Measurements from ENCODE around the gene SWI5. TPM values are rescaled to one million over a fixed set of nuclear protein-coding genes. Genes with fewer than 3 reads are reported as not detected.
"Not testable (repeated sequence)": the region's sequence is repeated elsewhere in the genome, so short reads cannot be mapped to it uniquely, and the experiment has no call there.

SWI5 gene
- 10 to 100 TPM; 29.0 to 37.1 (median 34.5) TPM for polyA plus RNA-seq (ENCODE audit: insufficient read depth in 1 of 5, insufficient read length in 5 of 5, low replicate concordance in 1 of 5)
- long read RNA-seq, donor 1, transcript SWI5-203 (5 exons, 763 nt): major isoform, 20 of 61 reads
- long read RNA-seq, donor 1, partial matches to known transcripts: 12 of 61 reads
- long read RNA-seq, donor 1, other reads (novel, unspliced or antisense): 23 of 61 reads
- long read RNA-seq, donor 2, transcript SWI5-203 (5 exons, 763 nt): major isoform, 8 of 10 reads
- long read RNA-seq, donor 2, partial matches to known transcripts: 0 of 10 reads
- long read RNA-seq, donor 2, other reads (novel, unspliced or antisense): 0 of 10 reads
- long read RNA-seq, donor 3, transcript SWI5-203 (5 exons, 763 nt): major isoform, 17 of 27 reads
- long read RNA-seq, donor 3, partial matches to known transcripts: 6 of 27 reads
- long read RNA-seq, donor 3, other reads (novel, unspliced or antisense): 0 of 27 reads
- long read RNA-seq, donor 4, transcript SWI5-203 (5 exons, 763 nt): major isoform, 7 of 40 reads
- long read RNA-seq, donor 4, partial matches to known transcripts: 29 of 40 reads
- long read RNA-seq, donor 4, other reads (novel, unspliced or antisense): 0 of 40 reads
- long read RNA-seq, donor 5, transcript SWI5-203 (5 exons, 763 nt): major isoform, 15 of 20 reads
- long read RNA-seq, donor 5, transcript SWI5-201 (5 exons, 980 nt): minor isoform, 5 of 20 reads
- long read RNA-seq, donor 5, partial matches to known transcripts: 0 of 20 reads
- long read RNA-seq, donor 5, other reads (novel, unspliced or antisense): 0 of 20 reads
- long read RNA-seq, donor 6, transcript SWI5-203 (5 exons, 763 nt): major isoform, 14 of 46 reads
- long read RNA-seq, donor 6, partial matches to known transcripts: 27 of 46 reads
- long read RNA-seq, donor 6, other reads (novel, unspliced or antisense): 0 of 46 reads
- long read RNA-seq, donor 7, transcript SWI5-203 (5 exons, 763 nt): major isoform, 8 of 16 reads
- long read RNA-seq, donor 7, partial matches to known transcripts: 8 of 16 reads
- long read RNA-seq, donor 7, other reads (novel, unspliced or antisense): 0 of 16 reads
- long read RNA-seq, donor 8, transcript SWI5-203 (5 exons, 763 nt): major isoform, 9 of 9 reads
- long read RNA-seq, donor 8, partial matches to known transcripts: 0 of 9 reads
- long read RNA-seq, donor 8, other reads (novel, unspliced or antisense): 0 of 9 reads

DNA sequence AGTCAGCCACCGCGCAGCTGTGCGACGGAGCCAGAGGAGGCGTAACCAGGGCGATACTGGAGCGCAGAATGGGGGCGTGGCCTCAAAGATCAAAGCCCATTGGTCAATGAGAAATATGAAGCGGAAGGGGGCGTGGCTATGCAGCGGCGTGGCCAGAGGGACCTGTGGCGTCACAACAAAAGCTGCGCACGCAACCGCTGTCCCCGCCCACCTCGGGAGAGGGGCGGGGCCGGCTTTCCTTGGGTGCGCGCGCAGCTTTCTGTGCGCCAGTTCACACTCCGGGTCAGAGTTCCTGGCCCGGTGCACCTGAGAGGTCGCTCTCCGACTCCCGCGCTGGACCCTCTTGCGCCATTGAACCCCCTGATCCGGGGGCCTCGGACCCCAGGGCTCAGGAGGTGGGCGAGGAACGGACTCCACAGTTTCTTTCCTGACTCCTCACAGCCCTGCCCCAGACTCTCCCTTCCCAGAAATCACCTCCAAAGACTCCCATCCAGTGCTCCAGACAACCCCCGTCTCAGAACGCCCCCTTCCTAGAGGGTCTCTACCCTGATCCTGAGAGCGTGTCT is at the start of gene SWI5:
Gene SWI5, plus strand, starts transcription at position 269 of the 566 bp plus-strand sequence.
- DNase-seq: peak; percentile 100

DNA sequence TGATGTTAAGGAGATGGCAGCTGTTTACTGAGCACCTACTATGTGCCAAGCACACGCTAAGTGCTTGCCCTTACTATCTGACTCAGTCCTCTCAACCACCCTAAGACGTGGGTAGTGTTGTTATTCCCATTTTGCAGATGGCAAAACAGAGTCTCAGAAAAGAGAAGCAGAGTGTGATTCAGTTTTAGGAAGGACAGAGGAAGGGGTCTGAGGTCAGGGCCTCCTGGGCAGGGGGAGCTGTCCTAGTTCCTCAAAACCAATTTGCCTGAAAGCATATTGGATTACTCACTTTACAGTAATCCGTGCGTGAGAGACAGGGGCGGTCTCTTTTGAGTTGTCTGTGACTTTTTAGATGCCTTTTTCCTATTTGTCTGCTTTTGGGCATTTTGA is 49.7 kb upstream of the SWI5 start:
- no peak for DNase-seq

DNA sequence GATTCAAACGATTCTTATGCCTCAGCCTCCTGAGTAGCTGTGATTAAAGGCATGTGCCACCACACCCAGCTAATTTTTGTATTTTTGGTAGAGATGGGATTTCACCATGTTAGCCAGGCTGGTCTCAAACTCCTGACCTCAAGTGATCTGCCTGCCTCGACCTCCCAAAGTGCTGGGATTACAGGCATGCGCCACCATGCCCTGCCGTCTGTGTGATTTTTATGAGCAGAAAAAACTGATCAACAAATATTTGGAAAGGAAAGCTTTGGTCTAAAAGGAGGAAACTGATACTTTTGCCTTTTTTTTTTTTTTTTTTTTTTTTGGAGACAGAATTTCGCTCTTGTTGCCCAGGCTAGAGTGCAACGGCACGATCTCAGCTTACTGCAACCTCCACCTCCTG is 45.2 kb upstream of the SWI5 start:
- DNase-seq: not testable (repeated sequence)

DNA sequence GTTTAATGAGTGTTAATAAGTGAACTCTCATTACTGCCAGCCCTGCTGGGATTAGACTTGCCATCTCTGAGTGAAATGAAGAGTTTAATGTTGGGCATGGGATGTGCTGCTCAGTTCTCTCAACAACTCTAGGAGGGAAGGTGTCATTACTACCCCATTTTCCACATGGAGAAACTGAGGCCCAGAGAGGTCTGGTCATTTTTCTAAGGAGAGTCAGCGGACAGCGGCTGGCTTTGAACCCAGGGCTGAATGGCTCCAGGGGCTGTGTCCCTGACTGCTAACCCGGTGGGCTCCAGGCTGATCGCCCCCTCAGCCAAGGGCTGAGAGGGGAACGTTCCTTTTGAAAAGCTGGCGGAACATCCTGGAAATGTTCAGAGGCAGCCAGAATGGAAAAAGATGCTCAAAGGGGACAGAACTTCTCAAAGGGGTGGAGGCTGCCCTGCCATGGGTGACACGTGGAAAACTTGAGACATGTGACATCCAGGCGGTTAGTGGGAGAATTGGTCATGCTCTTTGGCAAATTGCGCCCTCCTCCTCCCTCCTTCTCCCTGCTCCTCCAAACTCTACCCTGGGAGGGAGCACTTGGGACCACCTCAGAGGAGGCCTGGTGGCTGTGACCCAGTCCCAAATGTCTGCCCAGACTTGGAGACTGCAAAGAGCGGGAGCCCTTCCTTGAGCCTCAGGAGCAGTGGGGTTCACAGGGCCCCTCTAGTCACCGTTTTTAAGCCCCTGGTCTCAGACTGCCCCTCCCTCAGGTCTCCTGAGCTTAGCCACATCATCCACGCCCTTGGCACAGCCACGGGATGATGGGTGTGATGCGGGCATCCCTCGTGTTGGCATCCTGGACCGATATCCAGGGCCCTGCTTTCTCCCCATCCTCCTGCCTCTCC is 44.2 kb upstream of the SWI5 start:
- DNase-seq: no peak

DNA sequence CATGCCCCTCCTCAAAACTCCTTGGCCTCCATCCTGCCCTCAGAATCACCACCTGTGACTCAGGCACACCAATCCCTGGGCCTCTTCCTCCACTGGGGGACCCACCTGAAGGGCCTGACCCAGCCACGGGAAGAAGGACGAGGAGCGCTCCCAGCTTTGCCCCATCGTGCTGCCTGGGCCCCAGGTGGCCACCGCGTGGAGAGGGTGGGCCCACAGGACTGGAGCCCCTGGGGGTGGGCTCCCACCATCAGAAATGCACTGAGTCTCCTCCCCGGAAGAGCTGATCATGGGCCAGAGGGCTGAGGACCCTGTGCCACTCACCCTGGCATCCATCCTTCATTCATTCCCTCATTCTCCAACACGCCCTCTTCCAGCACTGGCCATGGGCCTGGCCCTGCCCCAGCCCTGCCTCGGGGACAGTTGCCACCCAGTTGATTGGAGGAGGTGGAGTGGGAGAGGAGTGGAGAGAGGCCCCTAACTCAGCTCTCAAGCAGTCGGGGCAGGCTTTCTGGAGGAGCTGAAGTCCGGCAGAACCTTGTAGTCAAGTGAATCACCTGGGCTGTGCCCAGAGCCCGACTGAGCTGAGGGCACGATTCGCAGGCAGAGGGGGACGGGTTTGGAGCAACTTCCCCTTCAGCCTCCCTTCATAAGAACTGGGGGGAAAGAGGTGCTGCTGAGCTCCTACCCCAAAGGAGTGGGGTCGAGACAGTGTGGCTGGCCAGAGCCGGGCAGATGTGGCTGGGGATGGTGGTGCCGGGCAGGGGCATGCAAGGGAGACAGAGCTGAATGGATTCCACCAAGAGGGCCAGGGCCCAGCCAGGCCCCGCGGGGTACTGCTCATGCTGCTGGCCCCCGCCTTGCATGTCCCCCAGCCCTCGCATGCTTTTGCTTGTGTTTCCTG is 43.3 kb upstream of the SWI5 start:
- no peak for DNase-seq

DNA sequence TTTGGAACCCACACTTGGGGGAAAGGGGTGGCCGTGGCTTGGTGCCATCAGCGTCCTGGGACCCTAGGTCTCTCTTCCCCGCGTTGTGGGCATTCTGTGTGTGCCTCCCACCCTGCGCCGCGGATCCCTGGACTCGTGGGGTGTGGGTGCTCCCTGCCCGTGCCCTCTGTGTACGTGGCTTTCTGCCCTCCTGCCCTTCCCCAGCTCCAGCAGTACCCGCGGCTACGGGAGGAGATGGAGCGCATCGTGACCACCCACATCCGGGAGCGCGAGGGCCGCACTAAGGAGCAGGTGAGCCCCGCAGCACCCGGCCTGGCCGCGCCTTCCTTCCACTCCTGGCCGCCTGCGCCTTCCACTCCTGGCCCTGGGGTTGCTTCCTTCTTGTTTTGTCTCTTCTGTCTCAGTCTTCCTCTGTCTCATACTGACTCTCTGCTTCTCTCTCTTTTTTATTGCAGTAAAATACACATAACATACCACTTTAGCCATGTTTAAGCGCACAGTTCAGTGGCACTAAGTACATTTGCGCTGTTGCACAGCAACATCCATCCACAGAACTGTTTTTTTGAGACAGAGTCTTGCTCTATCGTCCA is 42.2 kb upstream of the SWI5 start:
- DNase-seq: no peak

DNA sequence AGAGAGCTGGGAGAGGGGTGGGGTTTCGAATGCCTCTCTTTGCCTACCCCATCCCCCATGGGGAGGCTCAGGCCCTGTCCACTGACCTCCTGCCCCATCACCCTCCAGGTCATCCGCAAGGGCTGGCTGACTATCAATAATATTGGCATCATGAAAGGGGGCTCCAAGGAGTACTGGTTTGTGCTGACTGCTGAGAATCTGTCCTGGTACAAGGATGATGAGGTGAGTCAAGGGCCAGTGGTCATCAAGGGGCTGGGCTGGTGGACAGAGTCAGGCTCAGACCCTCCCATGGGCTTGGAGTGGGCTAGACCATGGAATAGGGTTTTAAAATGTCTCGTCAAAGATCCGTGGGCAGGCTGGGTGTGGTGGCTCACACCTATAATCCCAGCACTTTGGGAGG is 34.0 kb upstream of the SWI5 start:
- no peak for DNase-seq

DNA sequence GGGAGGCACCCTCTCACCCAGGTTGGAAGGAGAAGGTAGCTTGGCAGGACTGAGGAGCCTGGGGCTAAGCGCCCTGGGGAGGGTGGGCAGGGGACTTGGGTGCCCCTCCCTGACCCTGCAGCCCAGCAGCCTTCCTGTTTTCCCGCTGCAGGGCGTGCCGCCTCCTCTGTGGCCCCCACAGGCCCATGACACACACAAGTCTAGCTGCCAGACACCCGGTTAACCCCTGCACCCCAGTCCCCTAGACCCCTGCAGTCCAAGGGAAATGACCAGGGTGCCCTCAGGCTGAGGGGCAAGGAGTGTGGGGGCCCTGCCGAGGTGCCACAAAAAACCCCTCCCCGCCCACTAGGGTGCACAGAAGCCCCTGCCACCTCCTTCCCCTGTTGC is 33.3 kb upstream of the SWI5 start:
- DNase-seq: no peak

DNA sequence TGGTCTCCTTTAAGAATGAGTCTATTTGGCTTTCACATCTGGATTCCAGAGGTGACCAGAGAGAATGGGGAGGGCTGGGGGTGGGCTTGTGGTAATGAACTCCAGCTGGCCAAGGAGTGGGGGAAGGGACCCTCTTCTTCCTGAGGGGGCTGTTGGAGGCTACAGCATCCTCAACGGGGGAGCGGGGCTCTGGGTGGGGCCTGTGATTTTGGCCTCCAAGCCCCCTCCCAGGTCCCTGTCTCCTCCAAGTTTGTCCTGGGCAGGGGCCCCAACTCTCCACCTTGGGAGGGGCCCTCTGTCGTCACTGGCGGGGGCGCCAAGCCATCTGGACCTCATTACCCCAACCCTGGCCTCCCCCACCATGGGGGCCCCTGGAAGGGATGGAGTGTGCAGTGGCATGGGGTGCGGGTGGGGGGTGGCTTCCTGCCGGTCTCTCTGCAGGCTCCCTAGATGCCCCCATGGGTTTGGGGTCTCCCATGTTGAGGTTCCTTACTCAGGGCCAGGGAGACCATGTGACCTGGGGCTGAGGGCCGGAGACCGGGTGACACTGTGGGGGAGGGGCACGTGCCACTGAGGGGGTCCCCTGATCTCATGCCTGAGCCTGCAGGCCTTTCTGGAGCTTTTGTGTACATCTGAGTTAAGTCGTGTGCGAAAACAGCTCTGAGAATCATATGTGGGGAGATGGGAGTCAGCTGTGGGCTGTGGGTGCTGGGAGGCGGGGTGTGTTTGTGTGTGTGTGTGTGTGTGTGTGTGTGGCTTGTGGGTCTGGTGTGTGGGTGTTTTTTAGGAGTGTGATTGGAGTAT is 32.7 kb upstream of the SWI5 start:
- peak; percentile 63 to 66 for DNase-seq

DNA sequence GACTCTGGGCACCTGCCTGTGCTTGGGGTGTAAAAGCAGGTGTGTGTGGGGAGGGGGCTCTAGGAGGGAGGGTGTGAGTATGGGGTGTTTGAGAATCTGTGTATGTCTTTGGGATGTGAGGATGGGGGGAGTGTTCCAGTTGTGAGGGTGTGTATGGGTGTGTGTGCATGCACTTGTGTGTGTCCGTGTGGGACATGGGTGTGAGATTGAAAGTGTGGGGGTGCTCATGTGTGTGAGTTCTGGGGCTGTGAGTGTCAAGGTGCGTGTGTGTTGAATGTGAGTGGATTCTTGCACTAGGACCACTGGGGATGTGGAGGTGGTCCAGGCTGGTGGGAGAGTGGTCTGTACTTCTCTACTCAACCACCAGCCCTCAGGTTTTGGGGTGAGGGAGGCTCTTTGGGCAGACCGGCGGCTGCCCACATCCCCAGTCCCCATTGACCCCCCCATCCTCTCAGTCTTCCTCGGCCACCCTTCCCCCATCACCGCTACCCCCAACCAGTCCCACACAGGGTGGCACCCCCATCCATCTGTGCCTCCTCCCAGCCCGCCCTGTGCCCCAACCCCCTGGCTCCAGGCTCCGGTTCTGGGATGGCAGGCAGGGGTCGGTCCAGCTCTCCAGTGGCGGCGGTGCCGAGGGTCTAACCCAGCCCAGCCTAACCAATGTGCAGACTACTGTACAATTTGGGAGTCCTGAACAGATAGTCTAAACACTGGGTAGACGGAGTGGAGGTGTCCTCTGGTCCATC is 31.8 kb upstream of the SWI5 start:
- no peak for DNase-seq

DNA sequence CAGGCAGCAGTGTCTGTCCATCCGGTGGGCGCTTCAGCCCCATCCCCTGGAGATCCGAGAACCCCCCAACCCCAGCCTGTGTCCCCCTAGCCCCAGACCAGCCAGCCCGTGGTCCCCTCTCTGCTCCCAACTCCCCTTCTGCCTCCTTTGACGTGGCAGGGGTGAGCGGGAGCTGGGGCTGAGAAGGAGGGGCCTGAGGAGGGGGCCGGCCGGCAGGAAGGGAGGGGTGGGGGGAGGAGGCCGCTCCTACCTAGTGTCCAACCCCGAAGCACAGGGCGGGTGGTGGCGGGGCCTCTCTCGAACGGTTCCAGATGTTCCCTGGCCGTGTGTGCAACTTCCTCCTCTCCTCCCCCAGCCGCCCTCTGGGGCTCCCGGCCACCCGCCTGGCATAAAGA is 31.2 kb upstream of the SWI5 start:
- DNase-seq: peak; percentile 91 to 92

DNA sequence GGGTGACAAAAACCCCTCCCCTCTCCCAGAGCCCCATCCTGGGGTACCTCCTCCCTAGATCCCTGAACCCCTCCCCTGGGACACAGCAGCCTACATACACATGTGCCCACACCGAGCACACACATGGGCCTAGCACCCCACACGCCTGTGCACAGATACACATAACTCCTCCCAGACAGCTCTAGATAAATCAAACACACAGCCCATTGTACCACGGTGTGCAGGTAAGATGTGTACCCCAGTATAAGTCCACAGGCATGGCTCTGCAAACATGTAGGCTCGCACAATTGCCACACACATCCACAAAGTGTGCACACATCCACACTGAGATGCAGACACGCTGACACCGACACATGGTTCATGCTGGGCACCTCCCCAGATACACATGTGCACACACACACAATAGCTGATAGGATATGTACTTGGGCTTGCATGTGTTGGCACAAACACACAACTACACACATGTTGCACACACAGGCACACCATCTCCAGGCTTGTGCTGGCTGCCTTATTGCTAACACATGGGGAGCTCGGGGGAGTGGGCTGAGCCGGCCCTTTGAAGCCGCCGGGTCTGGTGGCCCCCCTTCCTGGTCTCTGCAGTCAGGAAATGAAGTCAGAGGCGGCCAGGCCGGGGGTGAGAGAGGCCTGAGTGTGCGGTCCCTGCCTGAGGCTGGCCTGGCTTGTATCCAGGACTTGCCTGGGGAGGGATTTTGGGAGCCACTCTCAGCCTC is 30.5 kb upstream of the SWI5 start:
- peak; percentile 79 to 84 for DNase-seq

DNA sequence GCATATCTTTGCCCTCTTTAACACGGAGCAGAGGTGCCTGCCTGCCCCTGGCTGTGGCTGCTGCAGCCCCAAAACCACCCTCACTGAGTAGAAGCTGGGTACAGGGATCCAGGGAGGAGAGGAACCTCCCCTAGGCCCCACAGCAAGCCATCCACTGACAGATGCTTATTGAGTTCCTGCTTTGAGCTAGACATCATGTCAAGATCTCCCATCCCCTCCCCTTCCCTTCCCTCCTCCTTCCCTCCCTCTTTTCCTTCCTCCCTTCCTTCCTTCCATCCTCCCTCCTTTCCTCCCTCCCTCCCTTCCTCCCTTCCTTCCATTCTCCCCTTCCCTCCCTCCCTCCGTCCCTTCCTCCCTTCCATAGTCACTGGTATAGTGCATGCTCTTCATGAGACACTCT is 29.6 kb upstream of the SWI5 start:
- DNase-seq: no peak

DNA sequence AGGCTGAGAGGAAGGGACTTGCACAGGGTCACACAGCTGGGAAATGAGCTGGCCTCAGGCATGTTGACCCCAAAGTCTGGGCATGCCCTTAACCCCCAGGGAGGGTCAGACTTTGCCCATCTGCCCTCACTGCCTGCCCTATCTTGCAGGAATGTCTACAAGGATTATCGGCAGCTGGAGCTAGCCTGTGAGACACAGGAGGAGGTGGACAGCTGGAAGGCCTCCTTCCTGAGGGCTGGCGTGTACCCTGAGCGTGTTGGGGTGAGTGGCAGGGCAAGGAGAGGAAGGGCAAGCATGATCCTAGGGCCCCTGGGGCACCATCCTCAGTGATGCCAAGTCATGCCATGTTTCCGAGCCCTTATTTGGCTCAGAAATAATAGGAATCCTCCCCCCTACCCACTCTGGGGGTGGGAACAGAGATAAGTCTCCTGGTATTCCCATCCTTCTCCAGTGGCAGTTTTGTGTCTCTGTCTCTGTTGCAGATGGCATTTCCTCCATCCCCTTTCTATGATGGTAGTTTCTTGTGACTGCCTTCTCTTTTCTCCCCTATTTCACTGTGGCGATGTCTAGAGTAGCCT is 28.8 kb upstream of the SWI5 start:
- DNase-seq: no peak

DNA sequence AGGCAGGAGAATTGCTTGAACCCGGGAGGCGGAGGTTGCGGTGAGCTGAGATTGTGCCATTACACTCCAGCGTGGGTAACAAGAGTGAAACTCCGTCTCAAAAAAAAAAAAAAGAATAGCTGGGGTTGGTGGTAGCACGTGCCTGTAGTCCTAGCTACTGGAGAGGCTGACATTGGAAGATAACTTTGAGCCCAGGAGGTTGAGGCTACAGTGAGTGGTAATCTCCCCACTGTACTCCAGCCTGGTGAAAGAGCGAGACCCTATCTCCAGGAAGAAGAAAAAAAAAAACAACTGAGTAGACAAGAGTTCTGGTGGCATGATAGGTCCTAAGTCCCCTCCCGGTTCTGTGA is 26.5 kb upstream of the SWI5 start:
- DNase-seq: no peak
